AG09309 (cell line): Measurements from ENCODE around the gene DAAM1.

Experiments
- DNase-seq: peaks from one replicate; pipeline ENCODE4 v3.0.0-alpha.2; 2010; ENCODE audit warnings: low read depth
- H3K4me3 ChIP-seq: 2 replicates; pipeline ENCODE4 v1.5.1; 2011; ENCODE audit warnings: mild to moderate bottlenecking, low read depth, low read length, moderate library complexity; ENCODE audit not compliant: control insufficient read depth
- CTCF ChIP-seq: IDR thresholded peaks from 2 replicates; pipeline ENCODE4 v1.5.1; 2011; ENCODE audit warnings: mild to moderate bottlenecking, low read depth, low read length, inconsistent platforms; ENCODE audit not compliant: insufficient read depth, control insufficient read depth; ENCODE audit errors: missing control alignments

DAAM1 gene

GRCh38 chr14:59267046-59267445, 78.6 kb downstream of the DAAM1 start:
- DNase-seq: no peak
- no peak for TF ChIP-seq CTCF
- H3K4me3 ChIP-seq: no peak overlapping the region

- TF ChIP-seq CTCF: no peak
- no peak for DNase-seq
- no peak overlapping the region for H3K4me3 ChIP-seq
These were observed 79.5 kb downstream of the DAAM1 start for GRCh38 chr14:59268011-59268410.

GRCh38 chr14:59268858-59269257, 80.4 kb downstream of the DAAM1 start:
- DNase-seq: no peak
- no peak for TF ChIP-seq CTCF
- H3K4me3 ChIP-seq: no peak overlapping the region

GRCh38 chr14:59269466-59269865, 81.0 kb downstream of the DAAM1 start:
- no peak overlapping the region for H3K4me3 ChIP-seq
- no peak for TF ChIP-seq CTCF
- no peak for DNase-seq

- DNase-seq: no peak
- no peak for TF ChIP-seq CTCF
- H3K4me3 ChIP-seq: no peak overlapping the region
These were observed 82.8 kb downstream of the DAAM1 start for GRCh38 chr14:59271256-59271655.

GRCh38 chr14:59271734-59272133, 83.3 kb downstream of the DAAM1 start:
- no peak for TF ChIP-seq CTCF
- no peak for DNase-seq
- H3K4me3 ChIP-seq: no peak overlapping the region

GRCh38 chr14:59272633-59273032, 84.2 kb downstream of the DAAM1 start:
- H3K4me3 ChIP-seq: no peak overlapping the region
- DNase-seq: no peak
- no peak for TF ChIP-seq CTCF
